D341Med (cell line): ENCODE data around the gene ARHGEF39.
A peak's percentile ranks its signal among the peaks of the same experiment; 100 is the strongest.
"Not testable (repeated sequence)": the region's sequence is repeated elsewhere in the genome, so short reads cannot be mapped to it uniquely, and the experiment has no call there.

Experiments
- DNase-seq: peaks from one replicate; pipeline ENCODE4 v3.0.0; 2012; ENCODE audit warnings: low spot score

The ARHGEF39 gene

GRCh38 chr9:35618325-35618727 is 46.7 kb downstream of the ARHGEF39 start, which contains the start of gene CD72:
TSS of gene CD72 (minus strand) at chr9:35618413. CDS start at chr9:35618303, 110 bp downstream.
- no peak for DNase-seq

- DNase-seq = no peak
These were observed 47.4 kb downstream of the ARHGEF39 start for GRCh38 chr9:35617548-35617947.

- DNase-seq = peak; percentile 72
These were observed 48.1 kb downstream of the ARHGEF39 start for GRCh38 chr9:35616681-35617459.

GRCh38 chr9:35615981-35616680 is 48.9 kb downstream of the ARHGEF39 start:
- no peak for DNase-seq

GRCh38 chr9:35612843-35613242 is 52.2 kb downstream of the ARHGEF39 start:
- DNase-seq = no peak

GRCh38 chr9:35612066-35612465 is 52.9 kb downstream of the ARHGEF39 start:
- DNase-seq = not testable (repeated sequence)

GRCh38 chr9:35611230-35611797 is 53.7 kb downstream of the ARHGEF39 start:
- peak; percentile 65 for DNase-seq

- no peak for DNase-seq
These were observed 55.2 kb downstream of the ARHGEF39 start for GRCh38 chr9:35609820-35610163.
